GM23338 (cell line): ENCODE data around the gene TRIM67.

Experiments
- JUNB ChIP-seq: IDR thresholded peaks from one replicate; pipeline ENCODE4 v1.6.1; 2016; ENCODE audit warnings: antibody characterized with exemption; ENCODE audit not compliant: unreplicated experiment
- NANOG ChIP-seq: IDR thresholded peaks from 2 replicates; pipeline ENCODE4 v1.6.1; 2016; ENCODE audit warnings: antibody characterized with exemption, borderline replicate concordance
- POLR2AphosphoS5 ChIP-seq: IDR thresholded peaks from 2 replicates; pipeline ENCODE4 v1.6.1; 2016; ENCODE audit warnings: antibody characterized with exemption, low read depth
- TF ChIP-seq, protein P1 (sequence below), 2 experiments: fragments of 200-600 bp in 1 of 2; sonication (generic) in 1 of 2; conservative IDR thresholded peaks; 2 replicates each; pipeline versions ENCODE4 v1.5.1 to v1.6.1; 2016 to 2017; ENCODE audit warnings: antibody characterized with exemption in 2 of 2, low read depth in 2 of 2, mild to moderate bottlenecking in 2 of 2, moderate library complexity in 1 of 2

DNA sequence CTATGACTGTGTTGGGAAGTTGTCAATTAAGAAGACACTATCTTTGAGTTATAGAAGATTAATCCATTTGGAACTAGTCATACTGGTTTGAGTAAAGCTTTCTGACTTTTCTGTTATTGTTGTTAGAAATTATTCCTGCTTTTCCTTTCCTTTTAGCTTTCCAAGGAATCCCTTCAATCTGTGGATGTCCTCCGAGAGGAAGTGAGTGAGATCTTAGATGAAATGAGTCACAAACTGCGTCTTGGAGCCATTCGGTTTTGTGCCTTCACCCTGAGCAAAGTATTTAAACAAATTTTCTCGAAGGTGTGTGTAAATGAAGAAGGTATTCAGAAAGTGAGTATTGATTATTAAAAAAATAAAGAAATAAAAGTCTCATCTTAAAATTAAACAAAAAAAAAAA, 98.5 kb downstream of the TRIM67 start:
- TF ChIP-seq, protein P1, sequence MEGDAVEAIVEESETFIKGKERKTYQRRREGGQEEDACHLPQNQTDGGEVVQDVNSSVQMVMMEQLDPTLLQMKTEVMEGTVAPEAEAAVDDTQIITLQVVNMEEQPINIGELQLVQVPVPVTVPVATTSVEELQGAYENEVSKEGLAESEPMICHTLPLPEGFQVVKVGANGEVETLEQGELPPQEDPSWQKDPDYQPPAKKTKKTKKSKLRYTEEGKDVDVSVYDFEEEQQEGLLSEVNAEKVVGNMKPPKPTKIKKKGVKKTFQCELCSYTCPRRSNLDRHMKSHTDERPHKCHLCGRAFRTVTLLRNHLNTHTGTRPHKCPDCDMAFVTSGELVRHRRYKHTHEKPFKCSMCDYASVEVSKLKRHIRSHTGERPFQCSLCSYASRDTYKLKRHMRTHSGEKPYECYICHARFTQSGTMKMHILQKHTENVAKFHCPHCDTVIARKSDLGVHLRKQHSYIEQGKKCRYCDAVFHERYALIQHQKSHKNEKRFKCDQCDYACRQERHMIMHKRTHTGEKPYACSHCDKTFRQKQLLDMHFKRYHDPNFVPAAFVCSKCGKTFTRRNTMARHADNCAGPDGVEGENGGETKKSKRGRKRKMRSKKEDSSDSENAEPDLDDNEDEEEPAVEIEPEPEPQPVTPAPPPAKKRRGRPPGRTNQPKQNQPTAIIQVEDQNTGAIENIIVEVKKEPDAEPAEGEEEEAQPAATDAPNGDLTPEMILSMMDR (conservative IDR thresholded peaks at IDR 0.05; ENCODE audit: low read depth in 2 of 2): no peak
- TF ChIP-seq POLR2AphosphoS5 (no peak), JUNB (no peak), NANOG (no peak)
